ENCODE data around the gene RPS6KA2. TPM values are rescaled to one million over a fixed set of nuclear protein-coding genes. Genes with fewer than 3 reads are reported as not detected.
A peak's percentile ranks its signal among the peaks of the same experiment; 100 is the strongest.

Gene RPS6KA2
- total RNA-seq, 4 donors from 2014 or later = 64.9 to 101 (median 81.6) TPM

GRCh38 chr6:166460473-166461437 is 166.3 kb downstream of the RPS6KA2 start:
- intact Hi-C loops (cut with DNase I) = no loop called here
- DNase-seq = peak in 1 of 2 donors; percentile 15
- 70 to 75% methylated on average over 20 to 22 of the region's 25 CpGs for WGBS, 2 donors

GRCh38 chr6:166459906-166460305 is 167.1 kb downstream of the RPS6KA2 start:
- Histone ChIP-seq H3K27ac (no peak overlapping the region), H3K4me3 (replicated peaks in 1 of 3) (no peak overlapping the region), H3K4me1 (no peaks in the 10 kb centered on the region), H3K27me3 (no peaks in the 10 kb centered on the region), H3K9me3 (no peaks in the 10 kb centered on the region), H3K36me3 (peaks cover 4 to 5% of the 10 kb centered on the region in 2 donors)
- intact Hi-C loops (cut with DNase I) = no loop called here
- no peak for DNase-seq
- TF ChIP-seq CTCF (IDR thresholded peaks at IDR 0.05) = no peak
- TF ChIP-seq POLR2A (IDR thresholded peaks at IDR 0.05) = no peak
- 91 to 97% methylated on average over 2 to 9 of the region's 10 CpGs for WGBS, 2 donors

More at GRCh38 chr6:166460473-166461437, 166.3 kb downstream of the RPS6KA2 start:
- Histone ChIP-seq H3K27ac (no peak overlapping the region), H3K4me1 (no peaks in the 10 kb centered on the region), H3K4me3 (replicated peaks in 1 of 3) (no peak overlapping the region), H3K9me3 (no peaks in the 10 kb centered on the region), H3K36me3 (peaks cover 4 to 5% of the 10 kb centered on the region in 2 donors), H3K27me3 (no peaks in the 10 kb centered on the region)
- TF ChIP-seq CTCF (IDR thresholded peaks at IDR 0.05) = no peak
- no peak for TF ChIP-seq POLR2A (IDR thresholded peaks at IDR 0.05)

GRCh38 chr6:166459272-166459671 is 167.8 kb downstream of the RPS6KA2 start:
- Histone ChIP-seq H3K4me1 (no peaks in the 10 kb centered on the region), H3K4me3 (replicated peaks in 1 of 3) (no peak overlapping the region), H3K27me3 (no peaks in the 10 kb centered on the region), H3K9me3 (no peaks in the 10 kb centered on the region), H3K27ac (no peak overlapping the region), H3K36me3 (peaks cover under 1 to 5% of the 10 kb centered on the region in 2 donors)
- no peak for DNase-seq
- intact Hi-C loops (cut with DNase I) = no loop called here
- TF ChIP-seq CTCF (IDR thresholded peaks at IDR 0.05) (no peak), POLR2A (IDR thresholded peaks at IDR 0.05) (no peak)
- WGBS, 2 donors = 89 to 95% methylated on average over 8 of the region's 8 CpGs

GRCh38 chr6:166456395-166457156 is 170.5 kb downstream of the RPS6KA2 start:
- Histone ChIP-seq H3K27me3 (no peaks in the 10 kb centered on the region), H3K9me3 (no peaks in the 10 kb centered on the region), H3K4me1 (no peaks in the 10 kb centered on the region), H3K36me3 (peaks cover 0 to 5% of the 10 kb centered on the region in 2 donors), H3K27ac (no peak overlapping the region), H3K4me3 (replicated peaks in 1 of 3) (no peak overlapping the region)
- intact Hi-C loops (cut with DNase I) = no loop called here
- 67 to 71% methylated on average over 6 of the region's 6 CpGs for WGBS, 2 donors
- DNase-seq = peak in 1 of 2 donors; percentile 33
- peak in 3 of 6 experiments; percentile 9 to 29 (median 21) for TF ChIP-seq CTCF (IDR thresholded peaks at IDR 0.05)
- TF ChIP-seq POLR2A (IDR thresholded peaks at IDR 0.05) = no peak
